HG02763 (cell line): Measurements from ENCODE around the gene CC2D1B.
A peak's percentile ranks its signal among the peaks of the same experiment; 100 is the strongest.
"Not testable (repeated sequence)": the region's sequence is repeated elsewhere in the genome, so short reads cannot be mapped to it uniquely, and the experiment has no call there.

ENCODE experiments used
- ATAC-seq: cut with Tn5 transposase; IDR thresholded peaks from one replicate; pipeline ENCODE4 v1.9.1; 2021; ENCODE audit warnings: mild to moderate bottlenecking, moderate library complexity; ENCODE audit not compliant: unreplicated experiment

The CC2D1B gene, protein sequence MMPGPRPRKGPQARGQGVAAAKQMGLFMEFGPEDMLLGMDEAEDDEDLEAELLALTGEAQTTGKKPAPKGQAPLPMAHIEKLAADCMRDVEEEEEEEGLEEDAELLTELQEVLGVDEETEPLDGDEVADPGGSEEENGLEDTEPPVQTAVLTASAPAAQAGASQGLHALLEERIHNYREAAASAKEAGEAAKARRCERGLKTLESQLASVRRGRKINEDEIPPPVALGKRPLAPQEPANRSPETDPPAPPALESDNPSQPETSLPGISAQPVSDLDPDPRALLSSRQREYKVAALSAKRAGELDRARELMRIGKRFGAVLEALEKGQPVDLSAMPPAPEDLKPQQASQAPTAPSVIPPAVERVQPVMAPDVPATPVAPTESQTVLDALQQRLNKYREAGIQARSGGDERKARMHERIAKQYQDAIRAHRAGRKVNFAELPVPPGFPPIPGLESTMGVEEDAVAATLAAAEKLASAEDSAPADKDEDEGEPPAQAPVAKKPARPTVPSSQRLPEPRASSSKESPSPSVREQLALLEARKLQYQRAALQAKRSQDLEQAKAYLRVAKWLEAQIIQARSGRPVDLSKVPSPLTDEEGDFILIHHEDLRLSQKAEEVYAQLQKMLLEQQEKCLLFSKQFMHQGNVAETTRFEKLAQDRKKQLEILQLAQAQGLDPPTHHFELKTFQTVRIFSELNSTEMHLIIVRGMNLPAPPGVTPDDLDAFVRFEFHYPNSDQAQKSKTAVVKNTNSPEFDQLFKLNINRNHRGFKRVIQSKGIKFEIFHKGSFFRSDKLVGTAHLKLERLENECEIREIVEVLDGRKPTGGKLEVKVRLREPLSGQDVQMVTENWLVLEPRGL

DNA sequence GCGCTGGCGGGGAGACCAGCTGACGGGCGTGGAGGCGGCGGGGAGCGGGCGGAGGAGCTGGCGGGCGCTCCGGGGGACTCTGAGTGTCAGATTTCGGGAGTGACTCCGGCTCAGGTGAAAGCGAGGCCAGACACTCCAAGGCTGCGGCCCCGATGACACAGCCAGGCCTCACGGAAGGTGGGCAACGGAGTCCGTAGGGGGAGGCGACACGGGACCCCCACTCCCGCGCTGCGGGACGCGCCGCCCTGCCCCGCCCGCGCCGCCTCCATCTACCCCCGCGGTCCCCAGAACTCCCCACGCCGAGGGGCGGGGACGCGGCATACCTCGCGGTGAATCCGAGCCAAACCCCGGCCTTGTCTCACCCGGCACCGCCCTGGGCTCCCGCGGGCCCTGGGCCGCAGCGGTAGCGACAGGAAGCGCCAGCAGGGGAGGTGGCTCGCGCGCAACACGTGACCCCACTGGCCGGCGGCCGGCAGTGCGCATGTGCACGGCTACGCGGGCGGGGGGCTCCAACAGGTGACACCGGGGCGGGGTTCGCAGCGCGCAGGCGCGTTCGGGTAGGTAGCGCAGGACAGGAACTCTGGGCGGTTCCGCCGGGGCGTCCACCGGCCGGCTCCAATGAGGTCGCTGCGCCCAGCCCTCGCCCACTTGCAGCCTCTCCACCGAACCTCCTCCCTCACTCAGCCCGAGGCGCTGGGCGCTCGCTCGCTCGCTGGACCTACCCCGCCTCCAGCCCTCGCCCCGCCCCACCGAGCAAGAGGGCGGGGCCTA lies at the start of gene CC2D1B:
Gene CC2D1B (minus strand): TSS at position 460 of the 771 bp plus-strand sequence. CDS start 1,585 bp downstream, outside the sequence.
- ATAC-seq = peak; percentile 88

DNA sequence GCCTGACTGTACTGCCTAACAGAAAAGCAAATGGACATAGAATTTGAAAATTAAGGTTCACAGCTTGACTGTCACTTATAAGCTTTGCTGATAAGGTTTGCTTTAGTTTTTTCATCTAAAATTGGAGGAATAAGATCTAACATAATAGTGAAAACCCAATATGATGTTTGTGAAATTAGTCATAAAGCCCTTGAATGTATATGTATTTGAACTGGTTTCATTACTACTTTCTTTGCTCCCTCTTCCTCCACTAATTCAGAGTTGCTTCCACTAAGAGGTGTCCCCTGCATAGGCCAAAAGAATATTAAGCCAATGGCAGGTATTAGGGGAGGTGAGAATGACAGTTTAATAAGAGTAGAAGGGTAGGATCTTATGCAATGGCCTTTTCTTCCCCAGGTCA lies 48.9 kb upstream of the CC2D1B start:
- no peak for ATAC-seq

DNA sequence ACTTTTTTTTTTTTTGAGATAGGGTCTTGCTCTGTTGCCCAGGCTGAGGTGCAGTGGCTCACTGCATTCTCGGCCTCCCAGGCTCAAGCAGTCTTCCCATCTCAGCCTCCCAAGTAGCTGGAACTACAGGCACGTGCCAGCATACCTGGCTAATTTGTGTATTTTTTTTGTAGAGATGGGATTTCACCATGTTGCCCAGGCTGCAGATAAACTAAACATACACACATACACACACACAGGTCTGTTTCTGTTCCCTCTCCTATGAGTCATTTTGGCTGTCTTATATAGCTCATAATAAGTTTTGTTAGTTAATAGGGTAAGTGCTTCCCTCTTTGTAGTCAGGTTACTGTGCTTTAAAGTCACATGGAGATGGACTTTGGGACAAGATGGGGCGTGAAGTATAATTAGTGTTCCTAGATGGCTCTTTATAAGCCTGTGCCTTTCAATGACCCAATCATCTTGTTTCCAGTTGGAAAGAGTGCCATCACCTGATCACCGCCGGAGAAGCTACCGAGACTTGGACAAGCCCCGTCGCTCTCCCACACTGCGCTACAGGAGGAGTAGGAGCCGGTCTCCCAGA lies 47.5 kb upstream of the CC2D1B start:
- ATAC-seq = no peak

DNA sequence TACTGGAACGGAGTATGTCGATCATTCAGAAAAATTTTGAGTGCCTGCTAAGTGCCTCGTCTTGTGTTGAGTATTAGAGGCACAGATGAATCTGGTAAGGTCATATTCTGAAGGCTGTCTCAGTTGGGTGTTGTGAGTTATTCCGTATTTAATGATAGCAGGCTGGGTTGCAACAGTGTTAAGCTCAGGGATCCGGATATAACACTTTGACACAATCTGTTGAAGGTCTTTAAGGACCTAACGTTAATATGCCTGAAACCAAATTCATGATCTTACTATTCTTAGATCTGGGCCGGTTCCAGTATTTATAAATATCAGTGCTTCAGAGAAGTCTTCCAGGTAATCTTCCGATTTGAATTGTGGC lies 39.0 kb upstream of the CC2D1B start:
- no peak for ATAC-seq

DNA sequence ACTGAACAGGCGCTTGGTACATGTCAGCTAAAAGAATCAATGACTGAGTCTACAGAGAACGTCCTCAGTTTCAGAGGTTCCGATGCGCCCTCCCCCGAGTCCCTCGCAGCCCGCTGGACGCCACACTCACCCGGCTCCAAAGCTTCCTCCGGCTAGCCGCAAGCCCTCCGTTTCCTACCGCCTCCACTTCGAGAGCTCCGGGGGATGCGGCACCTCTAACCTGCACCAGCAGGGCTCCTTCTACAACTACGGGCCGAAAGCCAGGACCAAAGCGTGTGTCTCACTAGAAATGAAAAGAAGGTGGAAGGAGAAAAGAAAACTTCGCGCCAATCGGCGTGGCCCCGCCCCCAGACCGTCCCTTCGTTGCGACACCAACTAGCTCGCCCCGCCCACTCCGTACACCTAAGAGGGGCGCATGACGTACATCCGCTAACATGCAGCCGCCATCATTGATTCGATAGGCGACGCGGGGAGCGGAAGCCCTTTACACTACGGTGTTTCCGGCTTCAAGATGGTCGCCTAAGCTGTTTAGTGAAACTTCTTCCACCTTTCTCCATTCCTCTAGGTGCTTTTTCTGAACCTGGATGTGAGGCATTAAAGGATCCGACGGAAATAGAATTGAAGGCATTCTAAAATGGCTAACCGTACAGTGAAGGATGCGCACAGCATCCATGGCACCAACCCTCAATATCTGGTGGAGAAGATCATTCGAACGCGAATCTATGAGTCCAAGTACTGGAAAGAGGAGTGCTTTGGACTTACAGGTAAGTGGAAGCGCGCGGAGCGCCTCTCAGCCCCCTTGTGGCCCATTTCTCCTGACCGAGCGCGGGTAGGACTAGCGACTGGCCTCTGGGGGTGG lies 38.3 kb upstream of the CC2D1B start, which contains the start of the genes ORC1 and PRPF38A:
Gene ORC1 (minus strand): TSS at position 308 of the 859 bp plus-strand sequence. CDS start 2,200 bp downstream, outside the sequence.
Gene PRPF38A (plus strand): TSS at position 487 of the 859 bp plus-strand sequence. CDS start 148 bp downstream, at position 635.
- peak; percentile 89 for ATAC-seq

DNA sequence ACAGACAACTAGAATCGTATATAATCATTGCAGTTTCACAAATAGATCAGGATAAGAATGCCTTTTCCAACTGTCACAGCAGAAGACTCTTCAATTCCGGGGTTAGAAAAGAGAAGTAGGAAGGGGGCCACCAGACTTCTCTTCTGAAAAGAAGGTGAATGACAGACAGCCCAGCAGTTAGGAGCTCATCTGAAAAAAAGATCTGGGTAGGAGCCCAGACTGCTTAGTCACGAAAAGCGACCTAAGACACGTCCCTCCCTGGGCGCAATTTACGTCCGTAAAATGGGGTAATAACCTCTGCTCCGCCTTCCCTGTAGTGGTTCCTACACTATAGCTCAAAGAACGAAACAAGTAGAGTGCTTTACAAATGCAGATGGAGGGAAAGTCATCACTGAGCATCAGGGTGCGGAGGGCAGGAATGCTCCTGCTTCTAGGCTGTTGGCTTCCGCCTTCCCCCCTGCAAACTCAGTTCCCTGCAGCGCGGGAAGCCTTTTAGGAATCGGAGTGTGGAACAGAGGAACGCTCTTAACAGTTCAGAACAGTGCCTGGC lies 37.6 kb upstream of the CC2D1B start:
- ATAC-seq = peak; percentile 9

DNA sequence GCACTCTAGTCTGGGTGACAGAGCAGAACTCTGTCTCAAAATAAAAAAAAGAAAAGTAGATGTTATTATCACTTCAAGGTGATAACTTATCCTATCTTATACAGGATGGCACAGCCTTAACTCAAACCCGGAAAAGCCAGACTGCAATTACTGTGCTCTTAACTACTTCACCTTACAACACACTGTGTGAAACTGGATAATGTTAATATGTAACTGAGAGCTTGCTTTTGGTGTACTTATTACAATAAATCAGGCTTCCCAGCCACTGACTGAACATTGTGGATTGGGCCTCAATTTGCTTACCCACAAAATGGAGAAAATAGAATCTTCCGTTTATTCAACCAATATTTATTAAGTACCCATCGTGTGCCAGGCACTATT lies 36.8 kb upstream of the CC2D1B start:
- ATAC-seq = no peak

DNA sequence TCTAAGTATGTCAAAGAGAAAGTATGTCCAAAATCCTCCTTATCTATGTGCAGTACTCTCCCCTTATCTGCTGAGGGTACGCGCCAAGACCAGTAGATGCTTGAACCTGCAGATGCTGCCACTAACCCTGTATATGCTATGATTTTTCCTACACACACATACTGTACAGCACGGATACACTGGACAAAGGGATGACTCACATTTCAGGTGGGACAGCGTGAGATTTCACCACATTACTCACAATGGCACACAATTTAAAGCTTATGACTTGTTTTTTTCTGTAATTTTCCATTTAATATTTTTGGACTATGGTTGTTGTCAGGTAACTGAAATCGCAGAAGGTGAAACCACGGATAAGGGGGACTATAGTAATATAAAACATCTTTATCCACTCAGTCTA lies 34.1 kb upstream of the CC2D1B start:
- no peak for ATAC-seq

DNA sequence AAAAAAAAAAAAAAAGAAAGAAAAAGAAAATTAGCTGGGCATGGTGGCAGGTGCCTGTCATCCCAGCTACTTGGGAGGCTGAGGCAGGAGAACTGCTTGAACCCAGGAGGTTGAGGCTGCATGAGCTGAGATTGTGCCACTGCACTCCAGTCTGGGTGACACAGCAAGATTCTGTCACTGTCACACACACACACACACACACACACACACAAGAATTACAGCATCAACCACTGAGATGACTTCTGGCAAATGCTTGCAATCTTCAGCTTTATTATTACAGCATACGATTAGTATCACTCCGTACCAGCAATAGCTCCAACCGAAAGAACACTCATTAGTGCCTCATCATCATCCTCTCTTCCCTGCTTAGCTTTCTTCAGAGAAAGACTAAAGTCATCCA lies 33.6 kb upstream of the CC2D1B start:
- ATAC-seq = no peak

DNA sequence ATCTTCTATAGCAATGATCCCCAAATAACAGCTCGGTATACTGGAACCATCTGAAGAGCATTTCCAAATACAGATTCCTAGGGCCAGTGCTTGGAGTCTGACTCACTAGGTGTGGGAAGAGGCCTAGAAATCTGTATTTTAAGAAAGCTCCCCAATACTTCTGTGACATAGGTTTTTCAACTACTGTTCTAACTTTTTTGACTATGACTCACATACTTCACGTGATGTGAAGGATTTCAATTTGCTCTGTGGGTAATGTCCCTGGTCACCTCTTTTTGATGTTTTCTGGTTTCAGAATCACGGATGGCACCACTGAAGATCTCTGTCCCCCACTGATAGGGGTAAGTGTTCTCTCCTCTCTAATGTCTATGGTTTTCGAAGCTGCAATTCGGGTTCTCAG lies 27.2 kb upstream of the CC2D1B start:
- ATAC-seq = no peak

DNA sequence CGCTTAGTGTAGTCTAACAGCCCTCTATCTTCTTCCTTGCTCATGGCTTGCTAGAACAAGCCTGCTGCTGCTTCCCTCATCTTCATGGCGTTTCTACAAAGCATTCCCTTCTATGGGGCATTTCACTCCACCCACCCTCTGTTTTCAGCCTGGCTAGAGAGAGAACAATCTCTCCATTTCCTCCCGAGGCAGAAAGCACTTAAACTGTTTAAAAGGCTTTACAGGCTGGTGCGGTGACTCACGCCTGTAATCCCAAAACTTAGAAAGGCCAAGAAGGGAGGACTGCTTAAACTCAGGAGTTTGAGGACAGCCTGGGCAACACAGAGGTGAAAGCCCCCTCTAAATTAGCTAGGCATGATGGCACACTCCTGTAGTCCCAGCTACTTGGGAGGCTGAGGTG lies 20.5 kb upstream of the CC2D1B start:
- no peak for ATAC-seq

DNA sequence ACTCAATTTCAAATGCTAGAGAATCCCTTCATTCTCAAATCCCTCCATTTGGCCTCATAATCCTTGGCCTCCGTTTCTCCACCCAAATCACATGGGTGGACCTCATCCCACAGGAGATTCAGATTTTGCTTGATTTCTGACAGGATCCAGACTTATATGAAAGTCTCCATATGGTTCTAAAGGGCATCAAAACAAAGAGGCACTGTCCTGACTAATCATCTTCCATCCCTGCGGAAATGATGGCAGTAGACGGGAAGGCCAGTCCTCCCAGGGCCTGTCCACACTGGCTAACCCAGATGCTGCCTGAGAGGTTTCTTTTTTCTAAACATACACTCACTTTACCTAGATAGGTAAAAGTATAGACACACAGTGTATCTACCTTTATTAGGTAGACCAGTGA lies 19.4 kb upstream of the CC2D1B start:
- no peak for ATAC-seq

DNA sequence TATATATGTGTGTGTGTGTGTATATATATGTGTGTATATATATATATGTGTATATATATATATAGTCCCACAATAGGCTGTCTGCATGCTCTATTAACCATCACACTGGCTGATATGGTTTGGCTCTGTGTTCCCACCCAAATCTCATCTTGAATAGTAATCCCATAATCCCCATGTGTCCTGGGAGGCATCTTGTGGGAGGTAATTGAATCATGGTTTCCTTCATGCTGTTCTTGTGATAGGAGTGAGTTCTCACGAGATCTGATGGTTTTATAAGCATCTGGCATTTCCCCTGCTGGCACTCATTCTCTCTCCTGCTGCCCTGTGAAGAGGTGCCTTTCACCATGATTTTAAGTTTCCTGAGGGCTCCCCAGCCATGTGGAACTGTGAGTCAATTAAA lies 3.8 kb upstream of the CC2D1B start:
- ATAC-seq = not testable (repeated sequence)

DNA sequence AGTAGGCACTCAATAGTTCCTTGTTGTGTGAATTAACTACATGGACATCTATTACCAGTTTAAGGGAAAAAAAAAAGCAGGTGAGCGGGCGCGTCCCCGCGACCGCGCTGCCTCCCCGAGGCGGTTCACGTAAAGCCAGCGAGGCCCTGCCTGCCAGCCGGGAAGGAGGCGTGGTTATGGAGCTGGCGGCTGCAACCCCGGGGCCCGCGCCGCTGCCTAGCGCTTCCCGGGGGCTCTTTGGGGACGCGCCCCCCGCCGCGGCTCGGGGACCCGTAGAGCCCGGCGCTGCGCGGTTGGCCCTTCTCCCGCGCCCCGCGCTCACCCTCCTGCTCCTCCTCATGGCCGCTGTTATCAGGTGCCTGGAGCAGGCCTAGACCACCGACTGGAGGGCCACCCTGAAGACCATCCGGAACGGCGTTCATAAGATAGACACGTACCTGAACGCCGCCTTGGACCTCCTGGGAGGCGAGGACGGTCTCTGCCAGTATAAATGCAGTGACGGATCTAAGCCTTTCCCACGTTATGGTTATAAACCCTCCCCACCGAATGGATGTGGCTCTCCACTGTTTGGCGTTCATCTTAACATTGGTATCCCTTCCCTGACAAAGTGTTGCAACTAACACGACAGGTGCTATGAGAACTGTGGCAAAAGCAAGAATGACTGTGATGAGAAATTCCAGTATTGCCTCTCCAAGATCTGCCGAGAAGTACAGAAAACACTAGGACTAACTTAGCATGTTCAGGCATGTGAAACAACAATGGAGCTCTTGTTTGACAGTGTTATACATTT lies 2.6 kb upstream of the CC2D1B start:
- ATAC-seq = no peak

DNA sequence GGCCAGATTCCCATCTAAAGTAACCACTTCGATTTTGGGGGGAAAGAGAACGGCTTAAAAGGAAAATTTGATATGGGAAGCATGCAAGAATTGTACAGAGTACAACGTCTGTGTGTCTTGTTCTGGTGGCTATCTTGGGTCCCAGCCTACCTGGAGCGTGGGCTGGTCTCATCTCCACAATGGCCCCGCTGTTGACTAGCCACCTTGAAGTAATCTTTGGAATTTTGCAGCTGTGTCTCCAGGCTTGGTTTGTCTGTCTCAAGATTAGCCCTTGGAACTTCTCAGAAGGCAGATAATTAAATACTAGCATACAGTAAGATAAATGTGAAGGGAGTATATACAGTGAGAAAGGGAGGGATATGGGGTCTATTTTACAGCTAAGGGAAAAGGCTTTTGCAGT lies 1.3 kb upstream of the CC2D1B start:
- no peak for ATAC-seq

DNA sequence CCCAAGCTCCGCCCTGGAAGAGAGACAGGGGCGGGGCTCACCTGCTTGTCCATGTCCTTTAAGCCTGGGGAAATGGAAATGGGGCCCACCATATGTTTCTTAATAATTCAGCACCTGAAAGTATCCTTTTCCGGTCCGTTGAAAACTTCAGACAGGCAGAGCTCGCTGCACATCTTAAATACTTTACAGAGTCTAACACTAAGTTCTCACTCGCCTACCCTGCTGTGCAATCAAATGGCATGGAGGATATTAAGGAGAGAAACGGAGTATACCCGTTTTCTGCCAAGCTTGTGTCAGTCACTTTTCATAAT lies 467 bp upstream of the CC2D1B start:
- no peak for ATAC-seq

DNA sequence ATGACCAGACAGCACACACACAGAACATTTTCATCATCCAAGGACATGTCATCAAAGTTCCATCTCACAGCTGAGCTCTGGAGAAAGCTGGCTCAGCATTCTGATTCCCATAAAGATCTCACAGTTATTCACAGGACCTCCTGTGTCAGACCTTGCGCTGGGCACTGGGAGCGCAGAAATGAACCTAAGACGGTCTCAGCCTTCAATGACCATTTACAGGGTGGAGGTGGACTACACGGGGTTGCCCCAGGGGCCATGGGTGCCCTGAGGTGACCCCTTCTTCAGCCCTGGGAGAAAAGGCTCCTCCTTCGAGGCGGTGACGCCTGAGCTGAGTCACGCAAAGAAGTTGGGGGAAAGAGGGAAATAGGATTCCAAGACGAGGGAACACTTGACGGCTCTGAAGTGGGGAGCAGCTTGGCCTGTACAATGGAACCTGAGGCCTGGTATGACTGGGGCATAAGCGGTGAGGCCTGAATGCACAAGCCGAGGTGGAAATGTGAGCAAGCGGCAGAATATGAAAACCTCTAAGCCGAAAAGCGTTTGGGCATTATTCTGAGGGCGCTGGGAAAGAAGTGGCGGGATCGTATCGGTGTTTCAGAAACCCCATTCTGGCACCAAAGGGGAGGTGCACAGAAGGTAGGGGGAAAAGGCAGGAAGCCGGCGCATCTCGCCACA lies 797 bp downstream of the CC2D1B start:
- no peak for ATAC-seq

DNA sequence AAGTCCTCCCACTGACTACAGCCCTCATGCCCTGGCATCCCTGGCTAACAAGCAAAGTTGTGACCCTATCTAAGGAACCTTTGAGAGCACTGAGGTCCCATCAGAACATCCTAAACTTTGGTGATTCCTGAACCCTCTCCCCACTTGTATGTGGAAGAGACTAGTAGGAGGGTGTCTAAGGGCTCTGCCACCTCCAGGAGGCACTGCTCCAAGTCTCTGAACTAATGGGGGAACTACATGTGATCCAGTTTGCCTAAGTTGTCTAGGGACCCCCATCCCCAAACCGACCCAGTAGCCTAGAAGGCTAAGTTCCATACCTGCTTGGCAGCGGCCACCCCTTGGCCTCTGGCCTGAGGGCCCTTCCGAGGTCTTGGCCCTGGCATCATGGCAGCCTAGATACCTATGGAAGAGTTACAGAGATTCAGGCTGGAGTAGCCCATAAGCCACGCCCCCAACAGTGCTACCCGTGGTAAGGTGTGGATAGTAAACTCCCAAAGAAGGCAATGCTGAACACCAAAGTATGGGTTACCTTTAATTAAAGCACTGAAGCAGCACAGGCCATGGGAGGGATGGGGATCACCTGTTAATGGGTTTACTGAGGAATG lies 1.7 kb downstream of the CC2D1B start:
- ATAC-seq = no peak
